Epithelial cell of esophagus (primary cell): ENCODE results near the gene ARHGAP22.

Source experiments
- DNase-seq: peaks from one replicate; pipeline ENCODE4 v3.0.0; 2010; ENCODE audit warnings: low read depth
- H3K4me3 ChIP-seq: 2 replicates; pipeline ENCODE4 v1.5.1; 2011; ENCODE audit warnings: mild to moderate bottlenecking, low read length, control low read depth
- CTCF ChIP-seq: IDR thresholded peaks from 2 replicates; pipeline ENCODE4 v1.5.1; 2011; ENCODE audit warnings: low read depth, mild to moderate bottlenecking, low read length, control low read depth, inconsistent platforms; ENCODE audit not compliant: insufficient read depth; ENCODE audit errors: missing control alignments

ARHGAP22 gene

GRCh38 chr10:48412081-48412480 lies 192.8 kb downstream of the ARHGAP22 start:
- no peak overlapping the region for H3K4me3 ChIP-seq
- no peak for TF ChIP-seq CTCF
- DNase-seq = no peak

- no peak for TF ChIP-seq CTCF
- H3K4me3 ChIP-seq = no peak overlapping the region
- no peak for DNase-seq
These were observed 193.4 kb downstream of the ARHGAP22 start for GRCh38 chr10:48411510-48411909.

GRCh38 chr10:48410503-48410902 lies 194.4 kb downstream of the ARHGAP22 start:
- no peak overlapping the region for H3K4me3 ChIP-seq
- TF ChIP-seq CTCF = no peak

GRCh38 chr10:48406658-48407057 lies 198.2 kb downstream of the ARHGAP22 start:
- no peak for TF ChIP-seq CTCF
- DNase-seq = no peak
- no peak overlapping the region for H3K4me3 ChIP-seq

More at GRCh38 chr10:48410503-48410902, 194.4 kb downstream of the ARHGAP22 start:
- no peak for DNase-seq

DNA sequence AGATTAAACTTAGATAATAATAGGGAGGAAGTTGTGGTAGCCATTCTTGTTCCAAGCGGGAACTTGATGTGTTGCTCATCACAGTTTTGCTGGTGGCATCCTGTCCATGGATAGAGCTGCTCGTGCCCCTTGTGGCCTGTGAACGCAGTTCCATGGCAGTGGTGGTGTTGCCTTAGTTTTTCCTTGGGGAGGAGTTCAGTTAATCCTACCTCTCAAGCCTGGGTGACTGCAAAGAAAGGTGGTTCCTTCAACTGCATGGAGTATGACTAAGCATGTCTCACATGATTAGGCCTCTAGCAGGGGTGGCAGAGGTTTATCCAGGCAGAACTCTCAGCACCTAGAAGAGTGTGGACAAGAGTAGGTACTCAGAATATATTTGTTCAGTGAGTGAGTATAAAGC lies 198.7 kb downstream of the ARHGAP22 start:
- H3K4me3 ChIP-seq = no peak overlapping the region
- peak; percentile 46 for TF ChIP-seq CTCF
- peak; percentile 92 for DNase-seq

DNA sequence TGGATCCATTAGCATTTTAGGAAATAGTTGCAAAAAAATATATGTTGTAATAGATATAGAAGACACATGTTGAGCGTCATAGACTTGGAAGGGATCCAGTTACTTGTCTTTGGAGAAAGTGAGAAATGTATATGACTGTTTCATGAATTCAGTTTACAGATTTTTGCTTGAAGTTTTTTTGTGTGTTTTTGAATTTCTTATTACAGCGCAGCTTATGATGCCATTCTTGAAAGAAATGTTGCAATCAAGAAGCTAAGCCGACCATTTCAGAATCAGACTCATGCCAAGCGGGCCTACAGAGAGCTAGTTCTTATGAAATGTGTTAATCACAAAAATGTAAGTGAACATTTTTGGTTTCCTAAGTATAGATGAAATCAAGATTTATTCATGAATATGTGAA lies 200.2 kb downstream of the ARHGAP22 start:
- DNase-seq = no peak
- H3K4me3 ChIP-seq = no peak overlapping the region
- TF ChIP-seq CTCF = no peak

DNA sequence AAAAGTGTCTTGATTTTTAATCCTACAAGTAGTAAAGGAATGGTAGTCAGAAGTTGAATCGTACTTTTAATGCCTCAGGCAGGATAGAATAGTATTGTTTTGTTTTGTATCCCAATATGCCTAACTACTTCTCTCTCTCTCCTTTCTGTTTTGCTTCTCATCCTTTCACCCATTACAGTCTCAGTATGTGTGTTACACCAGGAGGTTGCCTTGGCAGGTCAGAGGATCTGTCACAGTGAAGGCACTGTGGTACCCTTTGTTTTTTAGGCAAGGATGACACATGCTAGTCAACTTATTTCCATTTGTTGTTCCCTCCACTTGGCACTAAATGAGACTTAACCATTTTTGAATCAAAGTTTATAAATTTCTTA lies 204.0 kb downstream of the ARHGAP22 start:
- no peak overlapping the region for H3K4me3 ChIP-seq
- no peak for DNase-seq
- no peak for TF ChIP-seq CTCF
